GM19238 (cell line): ENCODE data around the gene DUS1L.
"Not testable (repeated sequence)": the region's sequence is repeated elsewhere in the genome, so short reads cannot be mapped to it uniquely, and the experiment has no call there.

Experiments
- DNase-seq: peaks from one replicate; pipeline ENCODE4 v3.0.0; 2011; ENCODE audit warnings: low spot score; ENCODE audit not compliant: insufficient read length

Gene DUS1L

DNA sequence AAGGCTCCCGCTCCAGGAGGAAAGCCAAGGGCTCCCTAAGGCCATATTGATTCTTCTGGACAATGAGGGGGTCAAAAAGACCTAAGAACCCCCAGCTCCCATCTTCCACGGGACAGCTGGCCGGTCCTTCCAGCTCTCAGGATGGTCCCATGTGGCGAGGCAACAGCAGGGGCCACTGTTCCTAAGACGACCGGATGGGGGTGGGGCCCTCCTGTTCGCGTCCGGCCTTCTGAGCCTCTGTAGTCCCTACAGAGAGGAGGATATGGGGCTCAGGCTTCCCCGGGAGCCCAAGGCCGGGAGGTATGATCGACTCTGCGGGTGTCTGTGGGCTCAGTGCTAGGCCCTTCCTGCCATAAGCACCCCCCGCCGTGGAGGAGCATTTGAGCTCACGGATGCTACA lies 22.1 kb downstream of the DUS1L start:
- no peak for DNase-seq

- no peak for DNase-seq
These were observed 23.0 kb downstream of the DUS1L start for GRCh38 chr17:82042649-82043048.

- no peak for DNase-seq
These were observed 24.3 kb downstream of the DUS1L start for GRCh38 chr17:82041144-82041814.

- no peak for DNase-seq
These were observed 25.8 kb downstream of the DUS1L start for GRCh38 chr17:82039695-82040299.

DNA sequence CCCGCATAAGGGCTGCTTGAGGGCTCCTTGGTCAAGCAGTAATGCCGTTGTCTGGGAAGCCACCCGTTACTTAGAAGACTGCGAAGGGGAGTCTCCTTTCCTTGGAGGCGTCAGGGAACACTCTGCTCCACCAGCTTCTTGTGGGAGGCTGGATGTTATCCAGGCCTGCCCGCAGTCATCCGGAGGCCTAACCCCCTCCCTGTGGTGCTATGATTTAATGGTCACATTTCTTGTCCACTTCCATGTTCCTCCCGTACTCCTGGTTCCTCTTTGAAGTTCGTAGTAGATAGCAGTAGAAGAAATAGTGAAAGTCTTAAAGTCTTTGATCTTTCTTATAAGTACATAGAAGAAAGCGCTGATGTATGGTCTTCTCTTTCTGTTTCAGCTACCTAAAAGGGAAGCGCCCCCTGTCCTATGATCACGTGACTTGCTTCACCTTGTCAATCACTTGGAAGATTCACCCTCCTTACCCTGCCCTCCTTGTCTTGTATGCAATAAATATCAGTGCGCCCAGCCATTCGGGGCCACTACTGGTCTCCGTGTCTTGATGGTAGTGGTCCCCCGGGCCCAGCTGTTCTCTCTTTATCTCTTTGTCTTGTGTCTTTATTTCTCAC lies 26.7 kb downstream of the DUS1L start:
- DNase-seq = not testable (repeated sequence)

GRCh38 chr17:82037889-82038195 lies 27.8 kb downstream of the DUS1L start:
- DNase-seq = no peak

GRCh38 chr17:82037092-82037888 lies 28.3 kb downstream of the DUS1L start, which contains the start of gene DCXR:
Gene DCXR, minus strand, starts transcription at chr17:82037697. Its CDS starts 15 bp downstream, at chr17:82037682.
- peak; percentile 100 for DNase-seq

DNA sequence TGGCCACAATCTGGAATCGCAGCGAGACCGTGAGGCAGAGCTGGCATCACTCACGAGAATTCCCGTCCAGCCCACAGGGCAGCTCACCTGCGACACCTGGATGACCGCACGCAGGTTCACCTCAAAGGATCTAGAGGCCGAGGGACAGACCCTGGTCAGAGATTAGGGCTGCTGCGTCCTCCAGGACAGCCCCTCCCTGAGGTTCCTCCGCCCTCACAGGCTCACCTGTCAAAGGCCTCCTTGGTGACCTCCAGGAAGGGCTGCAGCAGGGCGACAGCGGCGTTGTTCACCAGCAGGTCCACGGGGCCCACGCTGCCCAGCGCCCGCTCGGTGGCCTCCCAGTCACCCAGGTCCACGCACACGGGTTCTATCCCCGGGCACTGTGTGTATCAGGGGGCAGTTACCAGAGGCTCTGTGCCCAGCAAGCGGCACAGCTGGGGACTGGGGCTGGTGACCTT lies 28.9 kb downstream of the DUS1L start:
- DNase-seq = no peak

GRCh38 chr17:82035956-82036633 lies 29.5 kb downstream of the DUS1L start:
- DNase-seq = no peak

- DNase-seq = no peak
These were observed 30.1 kb downstream of the DUS1L start for GRCh38 chr17:82035488-82035887.

DNA sequence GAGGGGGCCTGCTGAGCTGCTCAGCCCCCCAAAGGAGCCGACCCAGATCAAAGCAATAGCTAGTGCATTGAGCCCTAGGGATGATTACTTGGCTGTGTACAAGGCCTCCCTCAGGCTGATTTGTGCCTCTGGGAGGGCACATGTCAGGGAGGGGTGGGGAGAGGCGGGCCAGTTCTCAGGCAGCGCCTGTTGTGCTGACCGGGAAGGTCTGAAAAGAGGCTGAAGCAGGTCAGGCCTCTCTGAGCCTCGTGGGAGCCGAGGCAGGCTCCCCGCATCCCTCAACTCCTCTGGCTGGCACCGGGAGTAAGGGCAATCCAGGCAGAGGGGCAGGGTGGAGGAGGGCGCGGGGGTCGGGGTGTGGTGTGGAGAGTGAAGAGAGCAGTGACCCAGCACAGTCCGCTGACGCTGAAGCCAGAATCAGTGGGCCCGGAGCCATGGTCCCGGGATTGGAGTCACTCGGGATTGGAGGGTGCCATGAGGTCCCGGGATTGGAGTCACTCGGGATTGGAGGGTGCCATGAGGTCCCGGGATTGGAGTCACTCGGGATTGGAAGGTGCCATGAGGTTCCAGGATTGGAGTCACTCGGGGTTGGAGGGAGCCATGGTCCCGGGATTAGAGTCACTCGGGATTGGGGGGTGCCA lies 31.1 kb downstream of the DUS1L start:
- no peak for DNase-seq

- no peak for DNase-seq
These were observed 32.1 kb downstream of the DUS1L start for GRCh38 chr17:82033359-82034085.

GRCh38 chr17:82031885-82032627 lies 33.5 kb downstream of the DUS1L start:
- DNase-seq = no peak

DNA sequence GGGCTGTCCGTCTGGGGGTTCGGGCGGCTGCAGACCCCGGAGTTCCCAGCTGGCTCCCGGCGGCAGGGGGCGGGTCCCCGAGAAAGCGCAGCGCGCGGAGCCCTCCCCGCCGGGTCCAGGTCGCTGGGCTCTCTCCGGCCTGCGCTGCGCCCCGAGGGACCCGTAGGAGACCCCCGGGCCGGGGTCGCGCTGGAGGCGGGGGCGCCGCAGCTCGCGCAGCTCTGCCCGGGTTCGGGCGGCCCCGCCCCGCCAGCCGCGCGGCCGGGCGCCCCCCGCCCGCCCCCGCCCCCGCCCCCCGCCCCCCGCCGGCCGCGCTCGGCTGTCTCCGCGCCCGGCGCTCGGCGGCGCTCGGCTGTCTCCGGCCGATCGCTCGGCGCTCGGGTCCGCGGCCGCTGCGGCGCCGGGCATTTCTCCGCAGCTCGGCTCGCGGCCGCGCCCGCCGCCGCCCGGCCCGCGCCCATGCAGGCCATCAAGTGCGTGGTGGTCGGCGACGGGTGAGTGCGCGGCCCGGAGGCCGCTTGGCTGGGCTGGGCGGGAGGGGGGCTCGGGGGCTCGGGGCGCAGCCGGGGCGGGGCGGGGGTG lies 34.2 kb downstream of the DUS1L start, which contains the start of gene RAC3:
RAC3 (plus strand) TSS at position 376 of the 582 bp plus-strand sequence; CDS start at position 460, 84 bp downstream.
- DNase-seq = peak; percentile 60

GRCh38 chr17:82030470-82031302 lies 34.9 kb downstream of the DUS1L start:
- peak; percentile 82 for DNase-seq

- DNase-seq = no peak
These were observed 35.6 kb downstream of the DUS1L start for GRCh38 chr17:82029990-82030469.

- DNase-seq = no peak
These were observed 36.2 kb downstream of the DUS1L start for GRCh38 chr17:82029391-82029790.

- DNase-seq = no peak
These were observed 36.6 kb downstream of the DUS1L start for GRCh38 chr17:82028966-82029365.
